T-cell (primary cell): ENCODE measurements around the gene CDC42SE2. TPM values are rescaled to one million over a fixed set of nuclear protein-coding genes. Genes with fewer than 3 reads are reported as not detected.
A peak's percentile ranks its signal among the peaks of the same experiment; 100 is the strongest.

Experiments used
- ATAC-seq, 4 experiments: fragments of 200-7000 bp in 3 of 4; fragments of 150-1000 bp in 1 of 4; cut with Tn5 transposase; replicated peaks in 1 of 4; 1 replicate in 3 of 4; 2 replicates in 1 of 4; pipeline ENCODE4 v1.10.0; 2021; ENCODE audit warnings: moderate library complexity in 3 of 4, mild to moderate bottlenecking in 2 of 4, moderate number of reproducible peaks in 1 of 4
- CTCF ChIA-PET, 2 donors: fragments of 300-600 bp; sonication (Branson Sonifier 250); formaldehyde crosslinking; loops; one replicate each; lab custom pipeline; 2022; ENCODE audit warnings: antibody characterized with exemption in 2 of 2; lab: Charles Lee
- POLR2A ChIA-PET, 2 donors: fragments of 300-600 bp; sonication (Branson Sonifier 250); formaldehyde crosslinking; loops; one replicate each; lab custom pipeline; 2022; ENCODE audit warnings: antibody characterized with exemption in 2 of 2; lab: Charles Lee
- DNase-seq, 35 experiments: peaks; one replicate each; pipeline versions ENCODE4 v3.0.0 to v3.0.0-alpha.2; 2013 to 2023
- H3K27ac ChIP-seq: one replicate; pipeline ENCODE4 v1.5.1; 2013; ENCODE audit warnings: low read length
- H3K27me3 ChIP-seq, 2 experiments: replicated peaks in 1 of 2; 1 replicate in 1 of 2; 2 replicates in 1 of 2; pipeline versions ENCODE4 v1.6.1 to v1.7.0; 2013; ENCODE audit warnings: low read length in 1 of 2, mixed read lengths in 1 of 2; ENCODE audit not compliant: control insufficient read depth in 2 of 2, insufficient read depth in 2 of 2; ENCODE audit errors: extremely low read depth in 1 of 2
- H3K36me3 ChIP-seq, 2 donors: 1 replicate in 1 of 2; 2 replicates in 1 of 2; pipeline versions ENCODE4 v1.6.1 to v1.7.0; 2013; ENCODE audit warnings: low read length in 1 of 2; ENCODE audit not compliant: control insufficient read depth in 2 of 2, insufficient read depth in 1 of 2; ENCODE audit errors: extremely low read depth in 1 of 2
- H3K4me1 ChIP-seq, 2 experiments: 1 replicate in 1 of 2; 2 replicates in 1 of 2; pipeline versions ENCODE4 v1.6.1 to v1.7.0; 2013; ENCODE audit warnings: low read length in 2 of 2, mixed read lengths in 1 of 2; ENCODE audit not compliant: insufficient read depth in 2 of 2, control insufficient read depth in 1 of 2; ENCODE audit errors: extremely low read depth in 1 of 2
- H3K4me3 ChIP-seq, 2 donors: 1 replicate in 1 of 2; 2 replicates in 1 of 2; pipeline versions ENCODE4 v1.5.1 to v1.7.0; 2013; ENCODE audit warnings: mild to moderate bottlenecking in 2 of 2, low read length in 1 of 2, moderate library complexity in 1 of 2; ENCODE audit not compliant: control insufficient read depth in 1 of 2; ENCODE audit errors: extremely low read depth in 1 of 2
- H3K9me3 ChIP-seq: 2 replicates; pipeline ENCODE4 v1.7.0; 2013
- H3K27ac Mint-ChIP-seq, 2 donors: one replicate each; pipeline ENCODE4 v1.8.0; 2020 to 2021; ENCODE audit warnings: mild to moderate bottlenecking in 2 of 2, mixed read lengths in 2 of 2
- H3K27me3 Mint-ChIP-seq, 2 donors: one replicate each; pipeline ENCODE4 v1.8.0; 2021 to 2022; ENCODE audit warnings: mixed read lengths in 2 of 2
- H3K36me3 Mint-ChIP-seq: one replicate; pipeline ENCODE4 v1.8.0; 2021; ENCODE audit warnings: mixed read lengths
- H3K4me1 Mint-ChIP-seq, 3 donors: one replicate each; pipeline ENCODE4 v1.8.0; 2020 to 2022; ENCODE audit warnings: mixed read lengths in 3 of 3, mild to moderate bottlenecking in 1 of 3
- H3K4me3 Mint-ChIP-seq, 3 donors: one replicate each; pipeline ENCODE4 v1.8.0; 2020 to 2022; ENCODE audit warnings: mild to moderate bottlenecking in 3 of 3, mixed read lengths in 3 of 3, moderate library complexity in 3 of 3
- H3K9me3 Mint-ChIP-seq, 3 donors: one replicate each; pipeline ENCODE4 v1.8.0; 2020 to 2022; ENCODE audit warnings: mixed read lengths in 3 of 3
- WGBS: methylation state at CpG from one replicate; pipeline ENCODE4 v1.1.5; 2013; ENCODE audit warnings: missing lambda C conversion rate; ENCODE audit not compliant: insufficient coverage; 5-methylcytosine and 5-hydroxymethylcytosine counted together
- total RNA-seq, 35 experiments: library from RNA in 6 of 35; stranded (reverse) in 6 of 35; fragments of 120-200 nt in 1 of 35; gene quantifications; one replicate each; pipeline versions ENCODE4 v1.2.1 to v1.2.4 and lab custom pipeline; 2013 to 2026

The CDC42SE2 gene
- total RNA-seq, 5 donors from 2014 or later (not counting 1 experiment from before 2014, with no cell fraction given) = 229 to 259 (median 238) TPM

DNA sequence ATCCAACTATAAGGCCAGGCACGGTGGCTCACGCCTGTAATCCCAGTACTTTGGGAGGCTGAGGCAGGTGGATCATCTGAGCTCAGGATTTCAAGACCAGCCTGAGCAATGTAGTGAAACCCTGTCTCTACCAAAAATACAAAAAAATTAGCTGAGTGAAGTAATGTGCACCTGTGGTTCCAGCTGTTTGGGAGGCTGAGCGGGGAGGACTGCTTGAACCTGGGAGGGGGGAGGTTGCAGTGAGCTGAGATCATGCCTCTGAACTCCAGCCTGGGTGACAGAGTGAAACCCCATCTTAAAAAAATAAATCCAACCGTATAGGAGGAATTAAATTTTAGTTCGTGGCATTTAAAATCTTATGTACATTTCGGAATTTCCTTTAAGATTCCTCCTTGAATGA lies 123.4 kb downstream of the CDC42SE2 start:
- Mint-ChIP-seq H3K27me3 (no peaks in the 10 kb centered on the region), H3K9me3 (no peaks in the 10 kb centered on the region), H3K27ac (peak overlapping the region; percentile 82 to 88), H3K4me3 (peak overlapping the region in 1 of 3 donors; percentile 28), H3K4me1 (peaks cover 83 to 91% (median 89%) of the 10 kb centered on the region in 3 donors), H3K36me3 (peaks cover 49% of the 10 kb centered on the region)
- POLR2A ChIA-PET = interaction anchor here (0.5 to 0.6 kb wide), 2 partner anchors 87 to 492 kb away, joined by 4 to 6 read pairs; no protein-coding TSS in a partner anchor
- Histone ChIP-seq H3K9me3 (no peaks in the 10 kb centered on the region), H3K4me1 (peaks cover 39 to 44% of the 10 kb centered on the region in 2 experiments), H3K36me3 (peaks cover 5 to 62% of the 10 kb centered on the region in 2 donors), H3K27ac (peak overlapping the region; percentile 35), H3K4me3 (no peak overlapping the region), H3K27me3 (no peaks in the 10 kb centered on the region)
- WGBS = no CpG with 5 or more reads among the region's 6 CpGs
- CTCF ChIA-PET = no interaction called here
- ATAC-seq (no peak), DNase-seq (no peak)

DNA sequence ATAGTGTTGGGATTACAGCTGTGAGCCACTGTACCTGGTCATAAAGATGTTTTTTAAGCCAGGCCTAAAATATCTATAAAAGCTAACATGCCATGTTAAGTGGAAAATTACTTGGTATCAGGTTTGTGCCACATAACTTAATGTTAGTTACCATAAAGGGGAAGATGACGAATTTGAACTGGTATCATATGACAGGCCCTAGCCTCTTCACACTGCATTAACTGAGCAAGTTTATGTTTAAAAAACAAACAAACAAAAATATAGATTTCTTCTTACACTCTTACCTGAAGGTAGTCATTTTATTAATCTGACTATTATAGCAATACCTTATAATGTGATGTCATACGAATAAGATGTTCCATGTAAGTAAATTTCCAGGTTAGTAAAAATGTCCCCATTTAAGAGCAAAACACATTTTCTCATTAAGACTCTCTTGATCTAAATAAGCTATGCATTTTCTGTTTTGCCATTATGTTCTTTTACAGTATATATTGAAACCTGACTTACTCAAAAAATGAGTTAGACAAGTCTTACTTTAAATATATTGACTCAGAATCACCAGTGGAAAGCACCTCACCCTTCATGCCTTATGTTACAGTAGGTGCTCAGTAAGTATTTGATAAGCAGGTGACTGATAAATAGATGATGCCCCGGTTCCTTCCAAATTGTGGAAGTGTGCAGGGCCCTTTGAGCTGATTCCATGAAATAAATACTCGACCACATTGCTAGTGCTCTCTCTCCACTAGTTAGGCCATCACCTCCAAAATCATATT lies 125.4 kb downstream of the CDC42SE2 start:
- Histone ChIP-seq H3K4me1 (peaks cover 25 to 42% of the 10 kb centered on the region in 2 experiments), H3K27ac (peak overlapping the region; percentile 95), H3K27me3 (no peaks in the 10 kb centered on the region), H3K9me3 (no peaks in the 10 kb centered on the region), H3K4me3 (no peak overlapping the region), H3K36me3 (peaks cover 5 to 79% of the 10 kb centered on the region in 2 donors)
- Mint-ChIP-seq H3K27me3 (no peaks in the 10 kb centered on the region), H3K4me1 (peaks cover 84 to 92% (median 90%) of the 10 kb centered on the region in 3 donors), H3K4me3 (peak overlapping the region in 2 of 3 donors; percentile 15 to 32), H3K27ac (peak overlapping the region; percentile 88 to 89), H3K36me3 (peaks cover 67% of the 10 kb centered on the region), H3K9me3 (no peaks in the 10 kb centered on the region)
- DNase-seq (no peak), ATAC-seq (no peak)
- no CpG with 5 or more reads among the region's 4 CpGs for WGBS
- CTCF ChIA-PET = interaction anchor here (0.6 to 0.7 kb wide), 3 partner anchors 105 to 610 kb away, joined by 3 to 4 read pairs (median 3); no protein-coding TSS in a partner anchor
- POLR2A ChIA-PET = interaction anchor here (0.5 to 0.7 kb wide), 3 partner anchors 15 to 153 kb away, joined by 3 to 5 read pairs (median 5); no protein-coding TSS in a partner anchor

DNA sequence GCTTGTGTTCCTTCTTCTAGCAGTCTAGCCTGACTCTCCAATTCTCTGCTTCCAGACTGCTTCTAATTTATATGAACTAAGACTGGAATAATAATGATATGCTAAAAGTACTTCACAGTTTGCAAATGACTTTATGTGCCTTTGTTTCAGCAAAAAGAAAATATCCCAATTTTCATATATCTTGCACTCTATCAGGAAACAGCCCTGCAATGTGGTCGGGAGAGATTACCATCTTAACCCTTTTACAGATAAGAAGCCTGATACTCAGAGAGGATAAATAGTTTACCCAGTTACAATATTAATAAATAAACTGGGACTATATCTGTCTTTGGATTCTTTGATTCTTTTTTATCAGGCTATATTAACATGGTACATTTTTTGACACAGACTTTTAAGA lies 126.0 kb downstream of the CDC42SE2 start:
- no peaks in the 10 kb centered on the region for H3K9me3 Mint-ChIP-seq
- Histone ChIP-seq H3K9me3 (no peaks in the 10 kb centered on the region), H3K27me3 (no peaks in the 10 kb centered on the region), H3K36me3 (peaks cover 5 to 81% of the 10 kb centered on the region in 2 donors), H3K4me3 (no peak overlapping the region), H3K4me1 (peaks cover 24 to 38% of the 10 kb centered on the region in 2 experiments), H3K27ac (peak overlapping the region; percentile 95)
- H3K36me3 Mint-ChIP-seq = peaks cover 66% of the 10 kb centered on the region
- peak overlapping the region in 2 of 3 donors; percentile 21 to 32 for H3K4me3 Mint-ChIP-seq
- ChIA-PET POLR2A (interaction anchor here in 1 of 2 donors (0.6 kb wide), 1 partner anchor 238 kb away, joined by 3 read pairs; no protein-coding TSS in a partner anchor), CTCF (interaction anchor here in 1 of 2 donors (0.7 kb wide), 1 partner anchor 611 kb away, joined by 3 read pairs; no protein-coding TSS in a partner anchor)
- ATAC-seq (no peak), DNase-seq (no peak)
- peak overlapping the region; percentile 88 to 89 for H3K27ac Mint-ChIP-seq
- H3K4me1 Mint-ChIP-seq = peaks cover 84 to 91% (median 87%) of the 10 kb centered on the region in 3 donors
- WGBS = no CpG with 5 or more reads among the region's 1 CpG
- H3K27me3 Mint-ChIP-seq = no peaks in the 10 kb centered on the region

DNA sequence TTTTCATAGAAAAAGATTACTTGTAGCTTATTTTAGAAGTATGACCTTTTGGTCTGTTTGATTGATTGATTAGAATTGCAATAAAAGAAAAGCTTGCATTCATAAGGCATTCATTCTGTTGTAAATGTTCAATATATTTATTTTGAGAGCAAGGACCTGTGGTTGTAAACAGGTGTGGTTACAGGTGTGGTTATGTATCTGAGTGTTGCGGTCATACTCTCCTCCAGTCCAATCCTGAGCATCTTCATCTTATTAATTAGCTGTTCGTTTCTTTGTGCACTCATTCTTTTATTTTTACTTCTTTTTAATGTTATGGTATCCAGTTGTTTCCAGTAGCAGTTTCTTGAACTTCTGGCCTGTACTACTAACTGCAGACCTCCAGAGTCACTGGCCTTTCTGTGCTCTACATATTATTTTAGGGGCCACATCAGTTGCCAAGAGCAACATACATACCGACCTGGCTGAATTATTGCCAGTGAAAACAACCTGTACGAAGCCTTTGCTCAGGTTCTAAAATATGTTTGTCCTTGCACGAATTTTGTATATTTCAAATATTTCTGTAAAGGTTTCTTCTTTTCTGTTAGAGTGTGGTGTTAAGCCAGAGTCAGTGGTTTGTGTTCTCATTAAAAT lies 128.7 kb downstream of the CDC42SE2 start:
- no peaks in the 10 kb centered on the region for H3K27me3 ChIP-seq
- H3K4me1 ChIP-seq = peaks cover 40 to 44% of the 10 kb centered on the region in 2 experiments
- no peaks in the 10 kb centered on the region for H3K27me3 Mint-ChIP-seq
- no peak for ATAC-seq
- peak overlapping the region in 2 of 3 donors; percentile 35 to 56 for H3K4me3 Mint-ChIP-seq
- no peak overlapping the region for H3K4me3 ChIP-seq
- H3K9me3 ChIP-seq = no peaks in the 10 kb centered on the region
- H3K27ac Mint-ChIP-seq = peak overlapping the region; percentile 85 to 95
- no CpG with 5 or more reads among the region's 5 CpGs for WGBS
- ChIA-PET POLR2A (interaction anchor here in 1 of 2 donors (0.6 to 1.2 kb wide), 5 partner anchors 11 to 128 kb away, joined by 3 to 4 read pairs (median 4); no protein-coding TSS in a partner anchor), CTCF (interaction anchor here in 1 of 2 donors (1.2 to 1.7 kb wide), 3 partner anchors 10 to 127 kb away, joined by 3 to 7 read pairs (median 4); no protein-coding TSS in a partner anchor)
- H3K36me3 Mint-ChIP-seq = peaks cover 72% of the 10 kb centered on the region
- DNase-seq = peak in 1 of 35 experiments; percentile 50
- no peaks in the 10 kb centered on the region for H3K9me3 Mint-ChIP-seq
- peak overlapping the region; percentile 95 for H3K27ac ChIP-seq
- H3K36me3 ChIP-seq = peaks cover 5 to 79% of the 10 kb centered on the region in 2 donors
- H3K4me1 Mint-ChIP-seq = peaks cover 87 to 92% (median 88%) of the 10 kb centered on the region in 3 donors

DNA sequence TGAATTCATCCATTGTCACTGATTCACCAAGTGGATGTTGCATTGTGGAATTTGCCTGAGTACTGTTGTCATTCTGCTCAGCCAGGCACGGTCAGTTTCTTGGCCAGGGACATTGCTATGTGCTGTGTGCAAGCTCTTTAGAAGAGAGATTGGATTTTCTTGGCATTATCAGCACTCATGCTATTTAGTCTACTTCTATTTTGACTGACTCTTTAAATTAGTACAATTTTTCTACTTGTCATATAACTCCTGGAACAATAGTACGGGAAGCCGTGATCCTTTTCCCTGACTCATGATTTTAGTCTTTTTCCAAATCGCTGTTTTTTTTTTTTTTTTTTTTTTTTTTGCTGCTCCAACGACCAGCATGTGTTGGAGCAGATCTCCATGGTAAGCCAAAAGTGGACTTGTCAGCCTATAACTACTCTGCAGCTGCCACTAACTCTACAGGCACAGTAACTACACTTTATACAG lies 129.7 kb downstream of the CDC42SE2 start:
- Mint-ChIP-seq H3K36me3 (peaks cover 81% of the 10 kb centered on the region), H3K27me3 (no peaks in the 10 kb centered on the region), H3K4me1 (peaks cover 90 to 91% (median 90%) of the 10 kb centered on the region in 3 donors), H3K4me3 (peak overlapping the region; percentile 22 to 68 (median 56)), H3K27ac (peak overlapping the region; percentile 85 to 95), H3K9me3 (no peaks in the 10 kb centered on the region)
- Histone ChIP-seq H3K9me3 (no peaks in the 10 kb centered on the region), H3K4me3 (no peak overlapping the region), H3K36me3 (peaks cover 5 to 78% of the 10 kb centered on the region in 2 donors), H3K4me1 (peaks cover 40 to 44% of the 10 kb centered on the region in 2 experiments), H3K27ac (peak overlapping the region; percentile 95), H3K27me3 (no peaks in the 10 kb centered on the region)
- CTCF ChIA-PET = interaction anchor here in 1 of 2 donors (0.5 to 1.2 kb wide), 4 partner anchors 12 to 172 kb away, joined by 3 to 4 read pairs (median 4); no protein-coding TSS in a partner anchor
- peak in 1 of 4 experiments; percentile 13 for ATAC-seq
- DNase-seq = no peak
- POLR2A ChIA-PET = interaction anchor here (0.6 to 0.9 kb wide), 3 partner anchors 117 to 137 kb away, joined by 3 read pairs; no protein-coding TSS in a partner anchor
- no CpG with 5 or more reads among the region's 5 CpGs for WGBS
